MCF 10A (cell line): ENCODE measurements around the gene ZNF22. TPM values are rescaled to one million over a fixed set of nuclear protein-coding genes. Genes with fewer than 3 reads are reported as not detected.
A peak's percentile ranks its signal among the peaks of the same experiment; 100 is the strongest.

Experiments used
- BruUV-seq: library from RNA; stranded (reverse); fragments of 400-500 nt; replicated peaks from 2 replicates; lab custom pipeline; 2021; lab: Mats Ljungman, UMichigan
- CTCF ChIA-PET: fragments of 300-600 bp; sonication (Branson Sonifier 250); formaldehyde crosslinking; extraction: SDS; loops from one replicate; lab custom pipeline; 2021; ENCODE audit warnings: antibody characterized with exemption, inconsistent platforms; lab: Yijun Ruan, JAX
- POLR2A ChIA-PET: fragments of 300-600, 350-650 bp; sonication (Branson Sonifier 250); formaldehyde crosslinking; extraction: SDS; loops from one replicate; lab custom pipeline; 2020; ENCODE audit warnings: antibody characterized with exemption, inconsistent platforms; lab: Yijun Ruan, JAX
- DNase-seq: peaks from one replicate; pipeline ENCODE4 v3.0.0-alpha.2; 2018; ENCODE audit not compliant: unreplicated experiment
- H3K27ac Mint-ChIP-seq: one replicate; pipeline ENCODE4 v1.8.0; 2022; ENCODE audit warnings: mild to moderate bottlenecking, low read depth, mixed read lengths; ENCODE audit not compliant: unreplicated experiment
- H3K27me3 Mint-ChIP-seq: one replicate; pipeline ENCODE4 v1.8.0; 2022; ENCODE audit warnings: mixed read lengths; ENCODE audit not compliant: insufficient read depth, unreplicated experiment
- H3K36me3 Mint-ChIP-seq: one replicate; pipeline ENCODE4 v1.8.0; 2022; ENCODE audit warnings: mild to moderate bottlenecking, moderate library complexity, mixed read lengths; ENCODE audit not compliant: insufficient read depth, unreplicated experiment
- H3K4me1 Mint-ChIP-seq: one replicate; pipeline ENCODE4 v1.8.0; 2022; ENCODE audit warnings: mixed read lengths; ENCODE audit not compliant: insufficient read depth, unreplicated experiment
- H3K4me3 Mint-ChIP-seq: one replicate; pipeline ENCODE4 v1.8.0; 2022; ENCODE audit warnings: mild to moderate bottlenecking, moderate library complexity, mixed read lengths; ENCODE audit not compliant: unreplicated experiment
- H3K9me3 Mint-ChIP-seq: one replicate; pipeline ENCODE4 v1.8.0; 2022; ENCODE audit warnings: mixed read lengths; ENCODE audit not compliant: unreplicated experiment
- CTCF ChIP-seq: fragments of 200-600 bp; IDR thresholded peaks from one replicate; pipeline ENCODE4 v1.8.0; 2022; ENCODE audit warnings: antibody characterized with exemption, mild to moderate bottlenecking; ENCODE audit not compliant: unreplicated experiment
- intact Hi-C: fragments of 100-400 bp; cut with micrococcal nuclease; formaldehyde crosslinking; loops from 2 replicates; pipeline ENCODE4 v1.14.1; 2022
- total RNA-seq: library from RNA; stranded (reverse); gene quantifications from 2 replicates; pipeline ENCODE4 v1.2.3, GENCODE V29; 2022

The ZNF22 gene
- total RNA-seq, 1 experiment from 2014 or later = 8.5 TPM

DNA sequence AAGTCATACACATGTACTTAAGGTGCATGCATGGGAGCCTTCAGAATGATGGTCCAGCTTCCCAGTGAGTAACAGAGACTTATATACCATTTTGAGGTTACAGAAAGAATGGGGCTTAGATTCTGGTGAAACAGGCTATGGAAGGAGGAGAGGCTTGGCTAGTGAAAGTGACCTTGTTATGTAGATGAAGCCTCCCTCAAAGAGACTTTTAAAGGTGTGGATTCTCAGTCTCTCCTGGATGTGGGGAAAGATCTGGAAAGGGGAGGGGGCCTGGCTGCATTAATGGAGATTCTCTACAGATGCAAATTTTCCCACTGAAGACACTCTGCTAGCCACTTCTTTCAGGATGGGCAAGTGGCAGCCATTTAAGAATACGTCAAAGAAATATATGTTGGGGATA, 35.6 kb upstream of the ZNF22 start:
- Mint-ChIP-seq H3K36me3 (no peaks in the 10 kb centered on the region), H3K27ac (no peak overlapping the region), H3K4me1 (peaks cover 18% of the 10 kb centered on the region), H3K4me3 (no peak overlapping the region), H3K9me3 (no peaks in the 10 kb centered on the region), H3K27me3 (no peaks in the 10 kb centered on the region)
- ChIA-PET CTCF (interaction anchor here (1.0 to 3.4 kb wide), 3 partner anchors 12 to 33 kb away, joined by 4 to 10 read pairs (median 7); partner anchors contain the start of gene DEPP1), POLR2A (no interaction called here)
- DNase-seq = no peak
- no peak for TF ChIP-seq CTCF
- intact Hi-C loops = no loop called here
- no TSS peak for BruUV-seq

DNA sequence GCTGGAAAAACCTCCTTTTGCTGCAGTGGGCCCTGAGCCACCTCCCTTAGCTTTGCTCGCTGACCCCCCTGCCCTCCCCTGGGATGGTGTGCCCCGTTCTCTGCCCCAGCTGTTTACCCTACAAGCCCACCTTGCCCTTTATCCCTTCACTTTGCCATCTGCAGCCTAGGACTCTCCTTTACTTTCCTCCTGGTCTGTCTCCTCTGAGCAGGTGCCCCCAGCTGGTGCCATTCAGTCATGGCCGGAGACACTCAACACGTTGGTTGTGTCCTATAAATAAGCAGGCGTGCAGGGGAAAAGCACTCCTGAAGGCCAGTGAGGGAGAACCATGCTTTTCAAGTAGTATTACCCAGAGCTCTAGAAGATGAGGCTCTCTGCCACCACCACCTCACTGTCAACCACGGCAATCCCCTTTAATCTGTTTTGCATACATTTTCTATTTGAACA, 35.0 kb upstream of the ZNF22 start:
- H3K36me3 Mint-ChIP-seq = no peaks in the 10 kb centered on the region

DNA sequence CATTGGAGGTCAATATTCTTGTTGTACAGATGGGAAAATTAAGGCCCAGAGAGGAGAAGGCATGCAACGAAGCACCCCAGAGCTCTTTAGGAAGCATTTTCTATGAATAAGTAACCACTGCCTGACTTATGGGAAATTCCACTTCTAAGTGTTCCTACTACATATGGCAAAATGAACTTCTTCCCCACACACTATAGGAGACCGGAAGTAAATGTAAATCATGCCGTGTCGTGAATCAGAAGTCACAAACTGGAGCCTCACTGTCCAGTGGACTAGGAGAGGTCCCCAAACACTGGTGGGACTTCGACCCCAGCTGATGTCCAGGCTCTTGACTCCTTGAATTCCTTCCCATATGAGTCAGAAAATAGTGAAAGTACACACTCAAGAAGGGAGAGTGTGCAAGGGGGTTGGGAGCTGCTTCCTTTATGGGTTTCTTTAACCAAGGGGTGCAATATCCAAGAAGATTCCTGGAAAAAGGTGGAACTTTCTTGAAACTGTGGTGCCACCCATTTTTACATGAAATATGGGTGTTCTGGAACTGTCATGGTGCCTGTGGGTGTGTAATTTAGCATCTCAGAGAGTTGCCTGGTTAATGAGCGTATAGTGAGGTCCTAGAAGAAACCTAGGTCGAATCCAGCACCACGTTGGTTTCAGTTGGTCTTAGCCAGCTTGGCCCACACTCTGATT, 34.5 kb upstream of the ZNF22 start:
- POLR2A ChIA-PET = no interaction called here
- TF ChIP-seq CTCF = no peak
- H3K9me3 Mint-ChIP-seq = no peaks in the 10 kb centered on the region

More for the DNA sequence above, 35.0 kb upstream of the ZNF22 start:
- H3K4me1 Mint-ChIP-seq = peaks cover 18% of the 10 kb centered on the region
- TF ChIP-seq CTCF = no peak
- BruUV-seq = no TSS peak
- intact Hi-C loops = no loop called here
- ChIA-PET POLR2A (no interaction called here), CTCF (interaction anchor here (1.0 to 3.4 kb wide), 3 partner anchors 12 to 33 kb away, joined by 4 to 10 read pairs (median 7); partner anchors contain the start of gene DEPP1)
- DNase-seq = no peak
- H3K27ac Mint-ChIP-seq = no peak overlapping the region
- no peaks in the 10 kb centered on the region for H3K27me3 Mint-ChIP-seq
- H3K4me3 Mint-ChIP-seq = no peak overlapping the region
- H3K9me3 Mint-ChIP-seq = no peaks in the 10 kb centered on the region

GRCh38 chr10:44966816-44967509, 33.8 kb upstream of the ZNF22 start:
- no peak for DNase-seq
- ChIA-PET POLR2A (interaction anchor here (1.3 kb wide), 1 partner anchor 11 kb away, joined by 6 read pairs; the partner anchor contains the start of gene DEPP1), CTCF (interaction anchor here (0.6 to 4.1 kb wide), 7 partner anchors 9 to 1292 kb away, joined by 3 to 16 read pairs (median 9); no protein-coding TSS in a partner anchor)
- no TSS peak for BruUV-seq
- no peak overlapping the region for H3K27ac Mint-ChIP-seq
- intact Hi-C loops = no loop called here
- no peak overlapping the region for H3K4me3 Mint-ChIP-seq
- TF ChIP-seq CTCF = peak; percentile 17
- no peaks in the 10 kb centered on the region for H3K27me3 Mint-ChIP-seq
- no peaks in the 10 kb centered on the region for H3K36me3 Mint-ChIP-seq
- peaks cover 18% of the 10 kb centered on the region for H3K4me1 Mint-ChIP-seq
- no peaks in the 10 kb centered on the region for H3K9me3 Mint-ChIP-seq

More for the DNA sequence above, 34.5 kb upstream of the ZNF22 start:
- CTCF ChIA-PET = interaction anchor here (0.6 to 3.4 kb wide), 6 partner anchors 9 to 1291 kb away, joined by 3 to 10 read pairs (median 8); partner anchors contain the start of gene DEPP1
- no peak for DNase-seq
- no peak overlapping the region for H3K27ac Mint-ChIP-seq
- intact Hi-C loops = no loop called here
- BruUV-seq = no TSS peak
- peaks cover 18% of the 10 kb centered on the region for H3K4me1 Mint-ChIP-seq
- no peaks in the 10 kb centered on the region for H3K36me3 Mint-ChIP-seq
- no peak overlapping the region for H3K4me3 Mint-ChIP-seq
- H3K27me3 Mint-ChIP-seq = no peaks in the 10 kb centered on the region
